Measurements from ENCODE around the gene NOM1.

- TF ChIP-seq SUZ12 (IDR thresholded peaks at IDR 0.05) (no peak), SP1 (IDR thresholded peaks at IDR 0.05) (no peak), FOXM1 (IDR thresholded peaks at IDR 0.05; ENCODE audit: borderline replicate concordance) (no peak)
Measured at GRCh38 chr7:156948361-156948760, 1.2 kb upstream of the NOM1 start.

All from HEK293T (cell line).